Natural killer cell (primary cell): ENCODE data around the gene CASP1. TPM values are rescaled to one million over a fixed set of nuclear protein-coding genes. Genes with fewer than 3 reads are reported as not detected.

Experiments used
- ATAC-seq, 3 donors: fragments of 150-1000 bp in 2 of 3; fragments of 200-7000 bp in 1 of 3; cut with Tn5 transposase; 1 replicate in 1 of 3; 2 replicates in 2 of 3; pipeline ENCODE4 v1.10.0; 2021; ENCODE audit warnings: mild to moderate bottlenecking in 2 of 3, moderate library complexity in 2 of 3
- DNase-seq, 2 donors: peaks; one replicate each; pipeline versions ENCODE4 v3.0.0 to v3.0.0-alpha.2; 2013 to 2021; ENCODE audit warnings: mixed read lengths in 1 of 2
- H3K27ac ChIP-seq: one replicate; pipeline ENCODE4 v1.5.1; 2013; ENCODE audit warnings: mild to moderate bottlenecking, low read length
- H3K27me3 ChIP-seq: one replicate; pipeline ENCODE4 v1.6.1; 2013; ENCODE audit warnings: low read length; ENCODE audit not compliant: control insufficient read depth, insufficient read depth
- H3K36me3 ChIP-seq: one replicate; pipeline ENCODE4 v1.6.1; 2013; ENCODE audit warnings: low read length; ENCODE audit not compliant: control insufficient read depth, insufficient read depth
- H3K4me1 ChIP-seq: one replicate; pipeline ENCODE4 v1.6.1; 2013; ENCODE audit warnings: low read length; ENCODE audit not compliant: control insufficient read depth, insufficient read depth
- H3K4me3 ChIP-seq: one replicate; pipeline ENCODE4 v1.5.1; 2013; ENCODE audit warnings: low read length
- H3K9me3 ChIP-seq: one replicate; pipeline ENCODE4 v1.6.1; 2013; ENCODE audit warnings: low read length; ENCODE audit not compliant: control insufficient read depth, insufficient read depth
- H3K27ac Mint-ChIP-seq, 2 donors: one replicate each; pipeline ENCODE4 v1.8.0; 2022; ENCODE audit warnings: mild to moderate bottlenecking in 2 of 2, mixed read lengths in 2 of 2, moderate library complexity in 1 of 2
- H3K27me3 Mint-ChIP-seq, 2 donors: one replicate each; pipeline ENCODE4 v1.8.0; 2022; ENCODE audit warnings: low read depth in 2 of 2, mixed read lengths in 2 of 2
- H3K36me3 Mint-ChIP-seq: one replicate; pipeline ENCODE4 v1.8.0; 2022; ENCODE audit warnings: mixed read lengths
- H3K4me1 Mint-ChIP-seq, 2 donors: one replicate each; pipeline ENCODE4 v1.8.0; 2022; ENCODE audit warnings: mixed read lengths in 2 of 2
- H3K4me3 Mint-ChIP-seq: one replicate; pipeline ENCODE4 v1.8.0; 2022; ENCODE audit warnings: mild to moderate bottlenecking, moderate library complexity, mixed read lengths
- H3K9me3 Mint-ChIP-seq, 2 donors: one replicate each; pipeline ENCODE4 v1.8.0; 2022; ENCODE audit warnings: mixed read lengths in 2 of 2
- WGBS: methylation state at CpG from one replicate; pipeline ENCODE4 v1.1.7; 2013; ENCODE audit warnings: missing lambda C conversion rate; ENCODE audit not compliant: insufficient coverage; 5-methylcytosine and 5-hydroxymethylcytosine counted together
- intact Hi-C: fragments of 100-400 bp; cut with micrococcal nuclease; formaldehyde crosslinking; loops from one replicate; pipeline ENCODE4 v1.14.2; 2022
- total RNA-seq, 4 donors: library from RNA; stranded (reverse); fragments of 120-200 nt in 1 of 4; gene quantifications; one replicate each; pipeline versions ENCODE4 v1.2.3 to v1.2.4, GENCODE V29; 2013 to 2022
- TF ChIP-seq, protein P1 (sequence below): fragments of 200-600 bp; IDR thresholded peaks from one replicate; pipeline ENCODE4 v1.8.0; 2022; ENCODE audit warnings: antibody characterized with exemption

CASP1 gene
- total RNA-seq, 3 donors from 2014 or later (not counting 1 experiment from before 2014, with no cell fraction given): 89.3 to 117 (median 93.8) TPM

DNA sequence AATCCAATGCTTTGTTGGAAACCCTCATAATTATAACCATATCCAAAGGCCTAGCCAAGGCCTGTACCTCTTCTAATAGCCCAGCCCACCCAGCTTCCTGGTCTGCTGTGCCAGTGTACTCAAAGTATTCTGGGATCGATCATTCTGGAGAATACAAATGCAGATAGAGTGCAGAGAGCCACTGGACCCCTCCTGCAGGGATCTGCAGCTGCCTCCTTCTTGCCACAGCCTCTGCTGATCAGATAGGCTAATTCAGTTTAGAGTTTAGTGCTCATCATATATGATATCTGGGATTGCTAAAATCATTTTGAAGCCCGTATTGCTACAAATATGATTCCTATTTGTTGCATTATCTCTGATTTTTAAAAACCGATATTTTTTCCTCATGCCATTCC, 29.5 kb downstream of the CASP1 start:
- H3K36me3 ChIP-seq: no peaks in the 10 kb centered on the region
- 86% methylated on average over 1 of the region's 3 CpGs for WGBS
- H3K9me3 ChIP-seq: no peaks in the 10 kb centered on the region
- TF ChIP-seq, protein P1, sequence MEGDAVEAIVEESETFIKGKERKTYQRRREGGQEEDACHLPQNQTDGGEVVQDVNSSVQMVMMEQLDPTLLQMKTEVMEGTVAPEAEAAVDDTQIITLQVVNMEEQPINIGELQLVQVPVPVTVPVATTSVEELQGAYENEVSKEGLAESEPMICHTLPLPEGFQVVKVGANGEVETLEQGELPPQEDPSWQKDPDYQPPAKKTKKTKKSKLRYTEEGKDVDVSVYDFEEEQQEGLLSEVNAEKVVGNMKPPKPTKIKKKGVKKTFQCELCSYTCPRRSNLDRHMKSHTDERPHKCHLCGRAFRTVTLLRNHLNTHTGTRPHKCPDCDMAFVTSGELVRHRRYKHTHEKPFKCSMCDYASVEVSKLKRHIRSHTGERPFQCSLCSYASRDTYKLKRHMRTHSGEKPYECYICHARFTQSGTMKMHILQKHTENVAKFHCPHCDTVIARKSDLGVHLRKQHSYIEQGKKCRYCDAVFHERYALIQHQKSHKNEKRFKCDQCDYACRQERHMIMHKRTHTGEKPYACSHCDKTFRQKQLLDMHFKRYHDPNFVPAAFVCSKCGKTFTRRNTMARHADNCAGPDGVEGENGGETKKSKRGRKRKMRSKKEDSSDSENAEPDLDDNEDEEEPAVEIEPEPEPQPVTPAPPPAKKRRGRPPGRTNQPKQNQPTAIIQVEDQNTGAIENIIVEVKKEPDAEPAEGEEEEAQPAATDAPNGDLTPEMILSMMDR: no peak
- DNase-seq (no peak), ATAC-seq (no peak)
- no peaks in the 10 kb centered on the region for H3K4me1 ChIP-seq
- H3K4me3 ChIP-seq: no peak overlapping the region
- H3K4me3 Mint-ChIP-seq: no peak overlapping the region
- H3K9me3 Mint-ChIP-seq: no peaks in the 10 kb centered on the region
- H3K4me1 Mint-ChIP-seq: peaks cover 6 to 7% of the 10 kb centered on the region in 2 donors
- H3K27ac ChIP-seq: no peak overlapping the region
- no peaks in the 10 kb centered on the region for H3K36me3 Mint-ChIP-seq
- intact Hi-C loops: loop anchor here (10.0 kb wide), 3 partner anchors 61 to 471 kb away; no protein-coding TSS in a partner anchor
- no peaks in the 10 kb centered on the region for H3K27me3 ChIP-seq
- H3K27me3 Mint-ChIP-seq: no peaks in the 10 kb centered on the region
- H3K27ac Mint-ChIP-seq: no peak overlapping the region

DNA sequence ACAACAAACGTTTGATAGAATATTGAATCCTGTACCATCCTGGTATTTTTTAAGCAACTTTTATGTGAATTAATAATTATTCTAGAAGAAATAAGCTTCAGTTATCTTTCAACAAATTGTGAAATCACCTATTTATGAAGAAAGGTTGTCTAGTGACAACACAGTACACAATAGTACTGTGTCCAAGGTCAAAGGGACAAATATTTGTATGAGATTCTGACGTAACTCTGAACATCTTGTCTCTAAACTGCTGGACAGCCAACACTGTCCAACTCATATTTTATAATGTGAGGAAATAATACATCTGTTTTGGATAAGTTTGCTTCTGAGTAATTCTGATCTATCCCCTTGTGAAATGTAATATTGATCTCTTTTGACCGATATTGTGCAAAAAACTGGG, 30.9 kb downstream of the CASP1 start:
- H3K4me3 Mint-ChIP-seq: no peak overlapping the region
- H3K36me3 ChIP-seq: no peaks in the 10 kb centered on the region
- H3K36me3 Mint-ChIP-seq: no peaks in the 10 kb centered on the region
- H3K4me3 ChIP-seq: no peak overlapping the region
- H3K27ac ChIP-seq: no peak overlapping the region
- no peaks in the 10 kb centered on the region for H3K27me3 ChIP-seq
- no peaks in the 10 kb centered on the region for H3K4me1 ChIP-seq
- H3K27ac Mint-ChIP-seq: no peak overlapping the region
- no peak for DNase-seq
- peaks cover 6 to 7% of the 10 kb centered on the region in 2 donors for H3K4me1 Mint-ChIP-seq
- no peaks in the 10 kb centered on the region for H3K9me3 ChIP-seq
- TF ChIP-seq, protein P1: no peak
- no peaks in the 10 kb centered on the region for H3K27me3 Mint-ChIP-seq
- no peak for ATAC-seq
- WGBS: 100% methylated on average over 2 of the region's 3 CpGs
- no peaks in the 10 kb centered on the region for H3K9me3 Mint-ChIP-seq
- intact Hi-C loops: loop anchor here (5.0 to 10.0 kb wide), 4 partner anchors 59 to 1322 kb away; no protein-coding TSS in a partner anchor

DNA sequence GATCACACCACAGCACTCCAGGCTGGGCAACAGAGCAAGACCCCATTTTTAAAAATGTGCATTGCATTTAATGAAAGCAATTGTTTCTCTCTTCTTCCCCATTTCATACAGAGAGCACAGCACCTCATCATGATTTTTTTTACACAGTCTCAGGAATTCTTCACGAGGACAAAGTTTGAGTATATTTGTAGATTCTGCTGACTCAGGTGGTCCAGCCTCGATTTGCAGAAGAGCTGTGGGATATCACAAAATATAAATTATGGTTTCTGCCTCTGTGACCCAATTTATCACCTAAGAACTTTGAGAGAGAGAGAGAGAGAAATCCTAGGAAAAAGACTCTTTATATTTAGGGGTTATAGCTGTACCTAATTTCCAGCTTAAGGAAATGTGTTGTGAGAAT, 31.8 kb downstream of the CASP1 start:
- H3K27ac Mint-ChIP-seq: no peak overlapping the region
- intact Hi-C loops: loop anchor here (5.0 to 10.0 kb wide), 4 partner anchors 58 to 1321 kb away; no protein-coding TSS in a partner anchor

More for the DNA sequence above, 31.8 kb downstream of the CASP1 start:
- Mint-ChIP-seq H3K36me3 (no peaks in the 10 kb centered on the region), H3K27me3 (no peaks in the 10 kb centered on the region), H3K9me3 (no peaks in the 10 kb centered on the region), H3K4me3 (no peak overlapping the region), H3K4me1 (peaks cover 6 to 7% of the 10 kb centered on the region in 2 donors)
- DNase-seq: no peak
- no peak overlapping the region for H3K27ac ChIP-seq
- H3K4me3 ChIP-seq: no peak overlapping the region
- TF ChIP-seq, protein P1: no peak
- no peaks in the 10 kb centered on the region for H3K9me3 ChIP-seq
- 71% methylated on average over 1 of the region's 2 CpGs for WGBS
- ATAC-seq: no peak
- H3K36me3 ChIP-seq: no peaks in the 10 kb centered on the region
- H3K27me3 ChIP-seq: no peaks in the 10 kb centered on the region
- no peaks in the 10 kb centered on the region for H3K4me1 ChIP-seq
